HEK293T (cell line): ENCODE results near the gene VSTM4.

Experiments
- CTCF ChIA-PET: fragments of 350-600 bp; formaldehyde crosslinking; extraction: SDS; loops from one replicate; lab custom pipeline; 2021; ENCODE audit warnings: antibody characterized with exemption, inconsistent platforms; lab: Yijun Ruan, JAX
- POLR2A ChIA-PET: fragments of 350-600 bp; formaldehyde crosslinking; extraction: SDS; loops from one replicate; lab custom pipeline; 2020; ENCODE audit warnings: antibody characterized with exemption, inconsistent platforms; lab: Yijun Ruan, JAX
- DNase-seq: peaks from one replicate; pipeline ENCODE4 v3.0.0; 2012; ENCODE audit warnings: mixed read lengths; ENCODE audit errors: extremely low spot score
- ARNT ChIP-seq: fragments of 450-650 bp; IDR thresholded peaks from 2 replicates; pipeline ENCODE4 v1.6.1; 2017; ENCODE audit warnings: mild to moderate bottlenecking
- BHLHE40 ChIP-seq: fragments of 450-650 bp; IDR thresholded peaks from 2 replicates; pipeline ENCODE4 v1.6.1; 2016; ENCODE audit warnings: mild to moderate bottlenecking, moderate library complexity, borderline replicate concordance
- CTBP1 ChIP-seq: fragments of 450-650 bp; IDR thresholded peaks from 2 replicates; pipeline ENCODE4 v1.6.1; 2016; ENCODE audit warnings: borderline replicate concordance
- ELF4 ChIP-seq: fragments of 450-650 bp; IDR thresholded peaks from 2 replicates; pipeline ENCODE4 v1.6.1; 2017; ENCODE audit warnings: antibody characterized with exemption
- FOXA1 ChIP-seq: fragments of 450-650 bp; IDR thresholded peaks from 2 replicates; pipeline ENCODE4 v1.6.1; 2016; ENCODE audit warnings: mild to moderate bottlenecking
- FOXK2 ChIP-seq: fragments of 450-650 bp; IDR thresholded peaks from 2 replicates; pipeline ENCODE4 v1.6.1; 2016; ENCODE audit warnings: mild to moderate bottlenecking
- FOXM1 ChIP-seq: fragments of 450-650 bp; IDR thresholded peaks from 2 replicates; pipeline ENCODE4 v1.6.1; 2017; ENCODE audit warnings: mild to moderate bottlenecking, borderline replicate concordance
- HDGF ChIP-seq: fragments of 450-650 bp; IDR thresholded peaks from 2 replicates; pipeline ENCODE4 v1.6.1; 2017; ENCODE audit warnings: antibody characterized with exemption, borderline replicate concordance
- L3MBTL2 ChIP-seq: fragments of 450-650 bp; conservative IDR thresholded peaks from 2 replicates; pipeline ENCODE4 v1.6.1; 2016; ENCODE audit warnings: mild to moderate bottlenecking
- LEF1 ChIP-seq: fragments of 450-650 bp; IDR thresholded peaks from 2 replicates; pipeline ENCODE4 v1.6.1; 2017; ENCODE audit warnings: mild to moderate bottlenecking, borderline replicate concordance
- NFRKB ChIP-seq: fragments of 450-650 bp; IDR thresholded peaks from 2 replicates; pipeline ENCODE4 v1.6.1; 2016; ENCODE audit warnings: mild to moderate bottlenecking, moderate library complexity
- PKNOX1 ChIP-seq: fragments of 450-650 bp; IDR thresholded peaks from 2 replicates; pipeline ENCODE4 v1.6.1; 2016
- SP1 ChIP-seq: fragments of 450-650 bp; IDR thresholded peaks from 2 replicates; pipeline ENCODE4 v1.6.1; 2017
- SUZ12 ChIP-seq: fragments of 450-650 bp; IDR thresholded peaks from 2 replicates; pipeline ENCODE4 v1.6.1; 2016; ENCODE audit warnings: mild to moderate bottlenecking
- TARDBP ChIP-seq: fragments of 450-650 bp; IDR thresholded peaks from 2 replicates; pipeline ENCODE4 v1.6.1; 2016
- ZNF384 ChIP-seq: fragments of 450-650 bp; IDR thresholded peaks from 2 replicates; pipeline ENCODE4 v1.6.1; 2016

The VSTM4 gene

GRCh38 chr10:48983648-48984351 lies 131.5 kb downstream of the VSTM4 start:
- TF ChIP-seq HDGF, result no peak
- no peak for TF ChIP-seq SUZ12
- no peak for TF ChIP-seq BHLHE40
- TF ChIP-seq NFRKB, result no peak
- TF ChIP-seq CTBP1, result no peak
- no peak for TF ChIP-seq TARDBP
- TF ChIP-seq FOXM1, result no peak
- TF ChIP-seq ELF4, result no peak
- TF ChIP-seq LEF1, result no peak
- TF ChIP-seq ARNT, result no peak
- no peak for TF ChIP-seq ZNF384
- TF ChIP-seq L3MBTL2, result no peak
- TF ChIP-seq FOXK2, result no peak
- TF ChIP-seq PKNOX1, result no peak
- POLR2A ChIA-PET, result no interaction called here
- CTCF ChIA-PET, result no interaction called here
- DNase-seq, result no peak

GRCh38 chr10:48982584-48982983 lies 132.7 kb downstream of the VSTM4 start:
- ChIA-PET CTCF (interaction anchor here (0.5 to 0.6 kb wide), 3 partner anchors 69 to 568 kb away, joined by 3 read pairs; no protein-coding TSS in a partner anchor), POLR2A (no interaction called here)
- TF ChIP-seq TARDBP, result no peak
- no peak for DNase-seq

- TF ChIP-seq CTBP1 (no peak), HDGF (no peak), NFRKB (no peak), LEF1 (no peak), SUZ12 (no peak), SP1 (no peak), L3MBTL2 (no peak), ARNT (no peak), FOXA1 (no peak), FOXK2 (no peak), PKNOX1 (no peak)
- POLR2A ChIA-PET, result no interaction called here
- CTCF ChIA-PET, result no interaction called here
- peak; percentile 75 for DNase-seq
These were observed 133.9 kb downstream of the VSTM4 start for GRCh38 chr10:48981310-48981907.

- DNase-seq, result no peak
- ChIA-PET POLR2A (no interaction called here), CTCF (no interaction called here)
- TF ChIP-seq L3MBTL2 (no peak), ZNF384 (no peak), LEF1 (no peak), NFRKB (no peak), SP1 (no peak), TARDBP (no peak), HDGF (no peak), SUZ12 (no peak), ARNT (no peak), BHLHE40 (no peak), ELF4 (no peak)
These were observed 137.0 kb downstream of the VSTM4 start for GRCh38 chr10:48978318-48978717.

- ChIA-PET CTCF (no interaction called here), POLR2A (no interaction called here)
- DNase-seq, result no peak
- TF ChIP-seq ARNT, result no peak
- no peak for TF ChIP-seq NFRKB
- TF ChIP-seq L3MBTL2, result no peak
- no peak for TF ChIP-seq SUZ12
- TF ChIP-seq SP1, result no peak
- TF ChIP-seq FOXK2, result no peak
- TF ChIP-seq LEF1, result no peak
- TF ChIP-seq HDGF, result no peak
- TF ChIP-seq BHLHE40, result no peak
- TF ChIP-seq ELF4, result no peak
- TF ChIP-seq FOXA1, result no peak
- no peak for TF ChIP-seq TARDBP
- no peak for TF ChIP-seq PKNOX1
- no peak for TF ChIP-seq ZNF384
- TF ChIP-seq CTBP1, result no peak
- no peak for TF ChIP-seq FOXM1
These were observed 139.1 kb downstream of the VSTM4 start for GRCh38 chr10:48976196-48976595.

GRCh38 chr10:48974510-48975156 lies 140.7 kb downstream of the VSTM4 start:
- CTCF ChIA-PET, result no interaction called here

More at GRCh38 chr10:48974510-48975156, 140.7 kb downstream of the VSTM4 start:
- POLR2A ChIA-PET, result no interaction called here
- no peak for DNase-seq
- TF ChIP-seq BHLHE40, result no peak
- TF ChIP-seq L3MBTL2, result no peak
- TF ChIP-seq ELF4, result no peak
- TF ChIP-seq FOXM1, result no peak
- no peak for TF ChIP-seq TARDBP
- no peak for TF ChIP-seq PKNOX1
- no peak for TF ChIP-seq ARNT
- no peak for TF ChIP-seq FOXK2
- TF ChIP-seq HDGF, result no peak
- no peak for TF ChIP-seq SUZ12
- no peak for TF ChIP-seq SP1
- TF ChIP-seq LEF1, result no peak
- TF ChIP-seq ZNF384, result no peak
- TF ChIP-seq FOXA1, result no peak
- no peak for TF ChIP-seq CTBP1
- TF ChIP-seq NFRKB, result no peak
